DOHH2 (cell line): ENCODE measurements around the gene PLEKHG7.
"Not testable (repeated sequence)": the region's sequence is repeated elsewhere in the genome, so short reads cannot be mapped to it uniquely, and the experiment has no call there.

ENCODE experiments used
- H3F3A ChIP-seq: fragments of 200-600 bp; sonication (generic), shearing (Covaris generic); 2 replicates; pipeline ENCODE4 v1.6.0; 2016; ENCODE audit warnings: antibody characterized with exemption, mild to moderate bottlenecking; ENCODE audit not compliant: control insufficient read depth, insufficient read depth
- H3K27ac ChIP-seq: fragments of 200-600 bp; sonication (generic); 2 replicates; pipeline ENCODE4 v1.5.1; 2014; ENCODE audit warnings: low read depth, mild to moderate bottlenecking, low read length, moderate library complexity
- H3K27me3 ChIP-seq: fragments of 200-600 bp; sonication (generic); 2 replicates; pipeline ENCODE4 v1.6.1; 2014; ENCODE audit warnings: mild to moderate bottlenecking, low read length, mixed read lengths; ENCODE audit not compliant: control insufficient read depth
- H3K36me3 ChIP-seq: fragments of 200-600 bp; sonication (generic); 2 replicates; pipeline ENCODE4 v1.6.1; 2014; ENCODE audit warnings: mild to moderate bottlenecking, low read length, moderate library complexity, mixed read lengths; ENCODE audit not compliant: control insufficient read depth
- H3K4me1 ChIP-seq: fragments of 200-600 bp; sonication (generic); 2 replicates; pipeline ENCODE4 v1.6.1; 2014; ENCODE audit warnings: mild to moderate bottlenecking, low read length, mixed read lengths; ENCODE audit not compliant: control insufficient read depth
- H3K4me2 ChIP-seq: fragments of 200-600 bp; sonication (generic); 2 replicates; pipeline ENCODE4 v1.6.0; 2014; ENCODE audit warnings: mild to moderate bottlenecking, low read length, moderate library complexity
- H3K4me3 ChIP-seq: fragments of 200-600 bp; sonication (generic); 2 replicates; pipeline ENCODE4 v1.5.1; 2014; ENCODE audit warnings: mild to moderate bottlenecking, low read length, mixed read lengths
- H3K79me2 ChIP-seq: fragments of 200-600 bp; sonication (generic); 2 replicates; pipeline ENCODE4 v1.6.1; 2014; ENCODE audit warnings: mild to moderate bottlenecking, low read length, mixed read lengths; ENCODE audit not compliant: control insufficient read depth
- H3K9me2 ChIP-seq: fragments of 200-600 bp; sonication (generic); replicated peaks from 2 replicates; pipeline ENCODE4 v1.6.1; 2014; ENCODE audit warnings: mild to moderate bottlenecking, low read length, mixed read lengths; ENCODE audit not compliant: control insufficient read depth
- H3K9me3 ChIP-seq: fragments of 200-600 bp; sonication (generic); 2 replicates; pipeline ENCODE4 v1.6.1; 2014; ENCODE audit warnings: antibody characterized with exemption, low read length, mixed read lengths; ENCODE audit not compliant: control insufficient read depth, insufficient read depth
- H4K20me1 ChIP-seq: fragments of 200-600 bp; sonication (generic); 2 replicates; pipeline ENCODE4 v1.6.0; 2014; ENCODE audit warnings: low read depth, mild to moderate bottlenecking, antibody characterized with exemption, low read length, moderate library complexity; ENCODE audit not compliant: control insufficient read depth, insufficient read depth
- CTCF ChIP-seq: fragments of 200-600 bp; sonication (generic); IDR thresholded peaks from one replicate; pipeline ENCODE4 v1.5.1; 2014; ENCODE audit warnings: antibody characterized with exemption, mild to moderate bottlenecking, low read depth, low read length; ENCODE audit not compliant: poor library complexity, severe bottlenecking
- EZH2phosphoT487 ChIP-seq: fragments of 200-600 bp; sonication (generic); IDR thresholded peaks from 2 replicates; pipeline ENCODE4 v1.6.1; 2017; ENCODE audit warnings: borderline replicate concordance, mild to moderate bottlenecking, antibody characterized with exemption, low read length, moderate library complexity, mixed read lengths

The PLEKHG7 gene

GRCh38 chr12:92665496-92665895 lies 37.3 kb upstream of the PLEKHG7 start:
- Histone ChIP-seq H4K20me1 (no peaks in the 10 kb centered on the region), H3K4me1 (no peaks in the 10 kb centered on the region), H3K9me2 (no peaks in the 10 kb centered on the region; the same call in 1 of the 2 replicates), H3K27ac (no peak overlapping the region), H3K9me3 (no peaks in the 10 kb centered on the region), H3K79me2 (no peaks in the 10 kb centered on the region), H3K4me3 (no peak overlapping the region), H3F3A (no peaks in the 10 kb centered on the region), H3K36me3 (no peaks in the 10 kb centered on the region), H3K4me2 (no peak overlapping the region), H3K27me3 (peaks cover 4% of the 10 kb centered on the region; the same call in 1 of the 2 replicates)
- TF ChIP-seq CTCF: no peak
- TF ChIP-seq EZH2phosphoT487: no peak

- Histone ChIP-seq H3K27me3 (peaks cover 4% of the 10 kb centered on the region; the same call in 1 of the 2 replicates), H3K9me3 (no peaks in the 10 kb centered on the region), H3K9me2 (no peaks in the 10 kb centered on the region), H4K20me1 (no peaks in the 10 kb centered on the region), H3K36me3 (no peaks in the 10 kb centered on the region), H3K4me3 (no peak overlapping the region), H3K79me2 (no peaks in the 10 kb centered on the region), H3F3A (no peaks in the 10 kb centered on the region), H3K4me1 (peaks cover 9% of the 10 kb centered on the region), H3K4me2 (no peak overlapping the region), H3K27ac (no peak overlapping the region)
- TF ChIP-seq EZH2phosphoT487: no peak
- TF ChIP-seq CTCF: no peak
Observed at GRCh38 chr12:92668739-92669138, 34.0 kb upstream of the PLEKHG7 start.

DNA sequence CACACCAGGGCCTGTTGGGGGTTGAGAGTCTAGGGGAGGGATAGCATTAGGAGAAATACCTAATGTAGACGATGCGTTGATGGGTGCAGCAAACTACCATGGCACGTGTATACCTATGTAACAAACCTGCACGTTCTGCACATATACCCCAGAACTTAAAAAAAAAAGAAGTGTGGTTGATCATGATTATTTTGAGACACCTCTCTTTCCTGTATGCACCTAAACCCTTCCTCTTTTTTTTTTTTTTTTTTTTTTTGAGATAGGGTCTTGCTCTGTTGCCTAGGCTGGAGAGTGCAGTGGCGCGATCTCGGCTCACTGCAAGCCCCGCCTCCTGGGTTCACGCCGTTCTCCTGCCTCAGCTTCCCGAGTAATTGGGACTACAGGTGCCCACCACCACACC lies 31.3 kb upstream of the PLEKHG7 start:
- not testable (repeated sequence) for H3K9me3 ChIP-seq, H3K4me1 ChIP-seq, H3K4me2 ChIP-seq, H3K27ac ChIP-seq, H3K27me3 ChIP-seq, H3K79me2 ChIP-seq, H3K9me2 ChIP-seq, H3K36me3 ChIP-seq, H3F3A ChIP-seq, H4K20me1 ChIP-seq, H3K4me3 ChIP-seq

GRCh38 chr12:92673756-92674155 lies 29.0 kb upstream of the PLEKHG7 start:
- Histone ChIP-seq H3K4me3 (no peak overlapping the region), H3K36me3 (no peaks in the 10 kb centered on the region), H4K20me1 (no peaks in the 10 kb centered on the region), H3K9me3 (no peaks in the 10 kb centered on the region), H3F3A (no peaks in the 10 kb centered on the region), H3K27me3 (no peaks in the 10 kb centered on the region), H3K4me2 (no peak overlapping the region), H3K79me2 (no peaks in the 10 kb centered on the region), H3K27ac (no peak overlapping the region), H3K4me1 (peaks cover 9% of the 10 kb centered on the region), H3K9me2 (no peaks in the 10 kb centered on the region)
- TF ChIP-seq CTCF (no peak), EZH2phosphoT487 (no peak)
